HG03520 (cell line): ENCODE results near the gene NTSR1.

ENCODE experiments used
- ATAC-seq: cut with Tn5 transposase; IDR thresholded peaks from one replicate; pipeline ENCODE4 v1.9.1; 2021; ENCODE audit warnings: mild to moderate bottlenecking, moderate library complexity; ENCODE audit not compliant: unreplicated experiment

Gene NTSR1

GRCh38 chr20:62797671-62798532 lies 89.3 kb downstream of the NTSR1 start:
- ATAC-seq = no peak

- no peak for ATAC-seq
Measured at GRCh38 chr20:62799036-62799435, 90.4 kb downstream of the NTSR1 start.

- no peak for ATAC-seq
Measured at GRCh38 chr20:62799459-62799858, 90.8 kb downstream of the NTSR1 start.

GRCh38 chr20:62799873-62800272 lies 91.2 kb downstream of the NTSR1 start:
- ATAC-seq = no peak

- no peak for ATAC-seq
Measured at GRCh38 chr20:62800314-62801259, 92.0 kb downstream of the NTSR1 start.

- no peak for ATAC-seq
Measured at GRCh38 chr20:62801284-62802010, 92.8 kb downstream of the NTSR1 start.

- ATAC-seq = no peak
Measured at GRCh38 chr20:62802026-62802712, 93.5 kb downstream of the NTSR1 start.

GRCh38 chr20:62804021-62804626 lies 95.5 kb downstream of the NTSR1 start:
- no peak for ATAC-seq

GRCh38 chr20:62804627-62805154 lies 96.1 kb downstream of the NTSR1 start, which contains the start of gene OGFR:
Gene OGFR, plus strand, starts transcription at chr20:62804835. Its CDS starts 25 bp downstream, at chr20:62804860.
- ATAC-seq = no peak

- no peak for ATAC-seq
Measured at GRCh38 chr20:62805155-62805710, 96.6 kb downstream of the NTSR1 start.

GRCh38 chr20:62805711-62806382 lies 97.2 kb downstream of the NTSR1 start:
- ATAC-seq = no peak

GRCh38 chr20:62806383-62807050 lies 97.9 kb downstream of the NTSR1 start:
- ATAC-seq = no peak

- ATAC-seq = no peak
Measured at GRCh38 chr20:62807444-62808210, 99.0 kb downstream of the NTSR1 start.

GRCh38 chr20:62808211-62808865 lies 99.7 kb downstream of the NTSR1 start:
- no peak for ATAC-seq

- ATAC-seq = no peak
Measured at GRCh38 chr20:62809530-62810428, 101.1 kb downstream of the NTSR1 start.

- ATAC-seq = no peak
Measured at GRCh38 chr20:62811320-62811719, 102.7 kb downstream of the NTSR1 start.
